HepG2 (cell line): ENCODE measurements around the gene CCBE1. TPM values are rescaled to one million over a fixed set of nuclear protein-coding genes. Genes with fewer than 3 reads are reported as not detected.
A peak's percentile ranks its signal among the peaks of the same experiment; 100 is the strongest.

Source experiments
- CBX5 ChIP-seq: sonication (generic); formaldehyde crosslinking; IDR thresholded peaks from 2 replicates; pipeline ENCODE4 v1.4.0; 2020; ENCODE audit warnings: missing genetic modification reagents, borderline replicate concordance
- HES4 ChIP-seq: sonication (generic); formaldehyde crosslinking; IDR thresholded peaks from 2 replicates; pipeline ENCODE4 v1.9.0; 2021; ENCODE audit warnings: mild to moderate bottlenecking, missing genetic modification reagents, borderline replicate concordance
- HNRNPUL1 ChIP-seq: fragments of 200-400 bp; formaldehyde crosslinking; IDR thresholded peaks from 2 replicates; pipeline ENCODE4 v1.6.1; 2017; ENCODE audit warnings: low read depth, mild to moderate bottlenecking, low read length, moderate library complexity
- KDM5A ChIP-seq: fragments of 200-600 bp; sonication (generic); IDR thresholded peaks from 2 replicates; pipeline ENCODE4 v1.7.0; 2018; ENCODE audit warnings: antibody characterized with exemption, mild to moderate bottlenecking, low read length, borderline replicate concordance
- MBD4 ChIP-seq: IDR thresholded peaks from 2 replicates; pipeline ENCODE4 v1.6.1; 2012; ENCODE audit warnings: low read length, inconsistent platforms, borderline replicate concordance
- NFE2L1 ChIP-seq: sonication (generic); formaldehyde crosslinking; IDR thresholded peaks from 2 replicates; pipeline ENCODE4 v1.4.0; 2020; ENCODE audit warnings: missing genetic modification reagents, mild to moderate bottlenecking, borderline replicate concordance
- PLRG1 ChIP-seq: fragments of 450-650 bp; conservative IDR thresholded peaks from 2 replicates; pipeline ENCODE4 v1.6.1; 2016
- REXO4 ChIP-seq: sonication (generic); formaldehyde crosslinking; IDR thresholded peaks from 2 replicates; pipeline ENCODE4 v1.8.0; 2022; ENCODE audit warnings: missing genetic modification reagents, mild to moderate bottlenecking, borderline replicate concordance
- SETDB1 ChIP-seq: sonication (generic); formaldehyde crosslinking; IDR thresholded peaks from 2 replicates; pipeline ENCODE4 v1.5.1; 2020; ENCODE audit warnings: missing genetic modification reagents, mild to moderate bottlenecking, borderline replicate concordance
- SP5 ChIP-seq: IDR thresholded peaks from 2 replicates; pipeline ENCODE4 v1.6.1; 2016; ENCODE audit warnings: low read depth, borderline replicate concordance
- U2AF1 ChIP-seq: fragments of 200-400 bp; formaldehyde crosslinking; optimal IDR thresholded peaks from 2 replicates; pipeline ENCODE3; 2017; ENCODE audit warnings: mild to moderate bottlenecking, low read depth, low read length
- ZNF337 ChIP-seq: sonication (generic); formaldehyde crosslinking; IDR thresholded peaks from 2 replicates; pipeline ENCODE4 v1.5.1; 2020; ENCODE audit warnings: missing genetic modification reagents, low read depth, mild to moderate bottlenecking, borderline replicate concordance
- polyA plus RNA-seq, 8 experiments: library from polyadenylated mRNA; depleted of rRNA in 3 of 8; stranded (reverse) in 7 of 8; unstranded in 1 of 8; fragments of >200 nt; fragmentation: Illumina TruSeq in 4 of 8; extraction: Trizol in 4 of 8; gene quantifications; 2 replicates each; pipeline versions ENCODE4 v1.2.1 to v1.2.3, GENCODE V29; 2011 to 2016; ENCODE audit warnings: low read depth in 4 of 8, missing spikeins in 1 of 8, mixed read lengths in 1 of 8; ENCODE audit not compliant: insufficient read depth in 1 of 8
- total RNA-seq, 5 experiments: library from RNA; depleted of rRNA; stranded (reverse); fragments of >200 nt; fragmentation: Illumina TruSeq; extraction: Trizol; gene quantifications; 2 replicates each; pipeline ENCODE4 v1.2.3, GENCODE V29; 2016; ENCODE audit warnings: low read depth in 1 of 5
- TF ChIP-seq, protein P1 (sequence below): sonication (generic); formaldehyde crosslinking; IDR thresholded peaks from 2 replicates; pipeline ENCODE4 v1.5.1; 2020; ENCODE audit warnings: mild to moderate bottlenecking, missing genetic modification reagents, borderline replicate concordance
- TF ChIP-seq, protein P2 (sequence below): sonication (generic); formaldehyde crosslinking; IDR thresholded peaks from 2 replicates; pipeline ENCODE4 v1.8.0; 2022; ENCODE audit warnings: mild to moderate bottlenecking, missing genetic modification reagents, moderate library complexity
- TF ChIP-seq, protein P3 (sequence below): sonication (generic); formaldehyde crosslinking; IDR thresholded peaks from 2 replicates; pipeline ENCODE4 v1.4.0; 2020; ENCODE audit warnings: missing genetic modification reagents
- TF ChIP-seq, protein P4 (sequence below): sonication (generic); formaldehyde crosslinking; IDR thresholded peaks from 2 replicates; pipeline ENCODE4 v1.4.0; 2020; ENCODE audit warnings: mild to moderate bottlenecking, missing genetic modification reagents, borderline replicate concordance

Gene CCBE1
- total and polyA plus RNA-seq, 2 of the 13 experiments (the other 11 are each of a cell fraction or from before 2014, with no cell fraction given), result not detected

DNA sequence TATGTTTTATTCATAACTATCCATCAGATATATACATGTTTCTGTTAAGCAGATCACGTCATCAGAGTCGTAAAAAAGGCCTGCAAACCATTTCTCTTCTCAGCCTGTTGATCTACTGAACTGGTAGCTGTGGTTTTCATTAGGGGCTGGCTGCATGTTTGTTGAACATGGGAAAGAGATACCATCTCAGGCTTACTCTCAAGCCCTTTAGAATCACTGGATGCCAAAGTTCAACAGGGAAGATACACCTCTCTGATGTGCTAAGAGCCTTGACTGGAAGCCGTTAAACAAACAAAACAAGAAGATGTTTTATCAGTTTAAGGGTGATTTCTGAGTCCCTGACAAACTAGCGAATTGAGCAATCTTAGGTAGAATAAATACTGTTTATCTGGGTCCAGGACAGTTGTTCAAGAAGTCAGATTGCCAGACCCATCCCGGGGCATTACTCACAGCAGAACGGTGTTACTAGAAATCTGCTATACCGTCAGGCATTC, 243.7 kb downstream of the CCBE1 start (continued):
- TF ChIP-seq, protein P1, sequence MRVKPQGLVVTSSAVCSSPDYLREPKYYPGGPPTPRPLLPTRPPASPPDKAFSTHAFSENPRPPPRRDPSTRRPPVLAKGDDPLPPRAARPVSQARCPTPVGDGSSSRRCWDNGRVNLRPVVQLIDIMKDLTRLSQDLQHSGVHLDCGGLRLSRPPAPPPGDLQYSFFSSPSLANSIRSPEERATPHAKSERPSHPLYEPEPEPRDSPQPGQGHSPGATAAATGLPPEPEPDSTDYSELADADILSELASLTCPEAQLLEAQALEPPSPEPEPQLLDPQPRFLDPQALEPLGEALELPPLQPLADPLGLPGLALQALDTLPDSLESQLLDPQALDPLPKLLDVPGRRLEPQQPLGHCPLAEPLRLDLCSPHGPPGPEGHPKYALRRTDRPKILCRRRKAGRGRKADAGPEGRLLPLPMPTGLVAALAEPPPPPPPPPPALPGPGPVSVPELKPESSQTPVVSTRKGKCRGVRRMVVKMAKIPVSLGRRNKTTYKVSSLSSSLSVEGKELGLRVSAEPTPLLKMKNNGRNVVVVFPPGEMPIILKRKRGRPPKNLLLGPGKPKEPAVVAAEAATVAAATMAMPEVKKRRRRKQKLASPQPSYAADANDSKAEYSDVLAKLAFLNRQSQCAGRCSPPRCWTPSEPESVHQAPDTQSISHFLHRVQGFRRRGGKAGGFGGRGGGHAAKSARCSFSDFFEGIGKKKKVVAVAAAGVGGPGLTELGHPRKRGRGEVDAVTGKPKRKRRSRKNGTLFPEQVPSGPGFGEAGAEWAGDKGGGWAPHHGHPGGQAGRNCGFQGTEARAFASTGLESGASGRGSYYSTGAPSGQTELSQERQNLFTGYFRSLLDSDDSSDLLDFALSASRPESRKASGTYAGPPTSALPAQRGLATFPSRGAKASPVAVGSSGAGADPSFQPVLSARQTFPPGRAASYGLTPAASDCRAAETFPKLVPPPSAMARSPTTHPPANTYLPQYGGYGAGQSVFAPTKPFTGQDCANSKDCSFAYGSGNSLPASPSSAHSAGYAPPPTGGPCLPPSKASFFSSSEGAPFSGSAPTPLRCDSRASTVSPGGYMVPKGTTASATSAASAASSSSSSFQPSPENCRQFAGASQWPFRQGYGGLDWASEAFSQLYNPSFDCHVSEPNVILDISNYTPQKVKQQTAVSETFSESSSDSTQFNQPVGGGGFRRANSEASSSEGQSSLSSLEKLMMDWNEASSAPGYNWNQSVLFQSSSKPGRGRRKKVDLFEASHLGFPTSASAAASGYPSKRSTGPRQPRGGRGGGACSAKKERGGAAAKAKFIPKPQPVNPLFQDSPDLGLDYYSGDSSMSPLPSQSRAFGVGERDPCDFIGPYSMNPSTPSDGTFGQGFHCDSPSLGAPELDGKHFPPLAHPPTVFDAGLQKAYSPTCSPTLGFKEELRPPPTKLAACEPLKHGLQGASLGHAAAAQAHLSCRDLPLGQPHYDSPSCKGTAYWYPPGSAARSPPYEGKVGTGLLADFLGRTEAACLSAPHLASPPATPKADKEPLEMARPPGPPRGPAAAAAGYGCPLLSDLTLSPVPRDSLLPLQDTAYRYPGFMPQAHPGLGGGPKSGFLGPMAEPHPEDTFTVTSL (CRISPR knock-in tag), result peak; percentile 92; the same call in 1 of the 2 replicates
- TF ChIP-seq KDM5A, result no peak
- TF ChIP-seq, protein P2, sequence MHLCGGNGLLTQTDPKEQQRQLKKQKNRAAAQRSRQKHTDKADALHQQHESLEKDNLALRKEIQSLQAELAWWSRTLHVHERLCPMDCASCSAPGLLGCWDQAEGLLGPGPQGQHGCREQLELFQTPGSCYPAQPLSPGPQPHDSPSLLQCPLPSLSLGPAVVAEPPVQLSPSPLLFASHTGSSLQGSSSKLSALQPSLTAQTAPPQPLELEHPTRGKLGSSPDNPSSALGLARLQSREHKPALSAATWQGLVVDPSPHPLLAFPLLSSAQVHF (CRISPR knock-in tag), result no peak
- TF ChIP-seq, protein P3, sequence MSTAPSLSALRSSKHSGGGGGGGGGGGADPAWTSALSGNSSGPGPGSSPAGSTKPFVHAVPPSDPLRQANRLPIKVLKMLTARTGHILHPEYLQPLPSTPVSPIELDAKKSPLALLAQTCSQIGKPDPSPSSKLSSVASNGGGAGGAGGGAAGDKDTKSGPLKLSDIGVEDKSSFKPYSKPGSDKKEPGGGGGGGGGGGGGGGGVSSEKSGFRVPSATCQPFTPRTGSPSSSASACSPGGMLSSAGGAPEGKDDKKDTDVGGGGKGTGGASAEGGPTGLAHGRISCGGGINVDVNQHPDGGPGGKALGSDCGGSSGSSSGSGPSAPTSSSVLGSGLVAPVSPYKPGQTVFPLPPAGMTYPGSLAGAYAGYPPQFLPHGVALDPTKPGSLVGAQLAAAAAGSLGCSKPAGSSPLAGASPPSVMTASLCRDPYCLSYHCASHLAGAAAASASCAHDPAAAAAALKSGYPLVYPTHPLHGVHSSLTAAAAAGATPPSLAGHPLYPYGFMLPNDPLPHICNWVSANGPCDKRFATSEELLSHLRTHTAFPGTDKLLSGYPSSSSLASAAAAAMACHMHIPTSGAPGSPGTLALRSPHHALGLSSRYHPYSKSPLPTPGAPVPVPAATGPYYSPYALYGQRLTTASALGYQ (CRISPR knock-in tag), result peak; percentile 98
- no peak for TF ChIP-seq HNRNPUL1
- no peak for TF ChIP-seq REXO4 (CRISPR knock-in tag)
- TF ChIP-seq U2AF1, result no peak
- peak; percentile 52; the same call in 1 of the 2 replicates for TF ChIP-seq CBX5 (CRISPR knock-in tag)
- TF ChIP-seq PLRG1, result no peak
- no peak for TF ChIP-seq HES4 (CRISPR knock-in tag)
- TF ChIP-seq SP5 (CRISPR knock-in tag), result peak; percentile 34; the same call in 1 of the 2 replicates
- TF ChIP-seq ZNF337, result no peak
- TF ChIP-seq, protein P4, sequence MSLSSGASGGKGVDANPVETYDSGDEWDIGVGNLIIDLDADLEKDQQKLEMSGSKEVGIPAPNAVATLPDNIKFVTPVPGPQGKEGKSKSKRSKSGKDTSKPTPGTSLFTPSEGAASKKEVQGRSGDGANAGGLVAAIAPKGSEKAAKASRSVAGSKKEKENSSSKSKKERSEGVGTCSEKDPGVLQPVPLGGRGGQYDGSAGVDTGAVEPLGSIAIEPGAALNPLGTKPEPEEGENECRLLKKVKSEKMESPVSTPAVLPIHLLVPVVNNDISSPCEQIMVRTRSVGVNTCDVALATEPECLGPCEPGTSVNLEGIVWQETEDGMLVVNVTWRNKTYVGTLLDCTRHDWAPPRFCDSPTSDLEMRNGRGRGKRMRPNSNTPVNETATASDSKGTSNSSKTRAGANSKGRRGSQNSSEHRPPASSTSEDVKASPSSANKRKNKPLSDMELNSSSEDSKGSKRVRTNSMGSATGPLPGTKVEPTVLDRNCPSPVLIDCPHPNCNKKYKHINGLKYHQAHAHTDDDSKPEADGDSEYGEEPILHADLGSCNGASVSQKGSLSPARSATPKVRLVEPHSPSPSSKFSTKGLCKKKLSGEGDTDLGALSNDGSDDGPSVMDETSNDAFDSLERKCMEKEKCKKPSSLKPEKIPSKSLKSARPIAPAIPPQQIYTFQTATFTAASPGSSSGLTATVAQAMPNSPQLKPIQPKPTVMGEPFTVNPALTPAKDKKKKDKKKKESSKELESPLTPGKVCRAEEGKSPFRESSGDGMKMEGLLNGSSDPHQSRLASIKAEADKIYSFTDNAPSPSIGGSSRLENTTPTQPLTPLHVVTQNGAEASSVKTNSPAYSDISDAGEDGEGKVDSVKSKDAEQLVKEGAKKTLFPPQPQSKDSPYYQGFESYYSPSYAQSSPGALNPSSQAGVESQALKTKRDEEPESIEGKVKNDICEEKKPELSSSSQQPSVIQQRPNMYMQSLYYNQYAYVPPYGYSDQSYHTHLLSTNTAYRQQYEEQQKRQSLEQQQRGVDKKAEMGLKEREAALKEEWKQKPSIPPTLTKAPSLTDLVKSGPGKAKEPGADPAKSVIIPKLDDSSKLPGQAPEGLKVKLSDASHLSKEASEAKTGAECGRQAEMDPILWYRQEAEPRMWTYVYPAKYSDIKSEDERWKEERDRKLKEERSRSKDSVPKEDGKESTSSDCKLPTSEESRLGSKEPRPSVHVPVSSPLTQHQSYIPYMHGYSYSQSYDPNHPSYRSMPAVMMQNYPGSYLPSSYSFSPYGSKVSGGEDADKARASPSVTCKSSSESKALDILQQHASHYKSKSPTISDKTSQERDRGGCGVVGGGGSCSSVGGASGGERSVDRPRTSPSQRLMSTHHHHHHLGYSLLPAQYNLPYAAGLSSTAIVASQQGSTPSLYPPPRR (CRISPR knock-in tag), result peak; percentile 100
- TF ChIP-seq SETDB1, result no peak
- TF ChIP-seq NFE2L1 (CRISPR knock-in tag), result no peak
- TF ChIP-seq MBD4, result peak; percentile 67; the same call in 1 of the 2 replicates
